Stimulated activated CD4-positive, alpha-beta T cell treated with anti-CD3 and anti-CD28 coated beads, TNF-alpha, amount 100 ng/mL, for 24 hours (primary cell): ENCODE results near the gene FGF1.

Source experiments
- DNase-seq, 3 experiments: peaks; one replicate each; pipeline ENCODE4 v3.0.0-alpha.2; 2020; ENCODE audit warnings: low read depth in 3 of 3

FGF1 gene

GRCh38 chr5:142612494-142613270 lies 73.2 kb downstream of the FGF1 start:
- no peak for DNase-seq

GRCh38 chr5:142611154-142611553 lies 74.7 kb downstream of the FGF1 start:
- DNase-seq = peak; percentile 40 to 72 (median 51)

- no peak for DNase-seq
Observed at GRCh38 chr5:142610176-142611001, 75.5 kb downstream of the FGF1 start.

GRCh38 chr5:142609142-142609541 lies 76.7 kb downstream of the FGF1 start:
- DNase-seq = no peak

GRCh38 chr5:142608081-142608480 lies 77.8 kb downstream of the FGF1 start:
- DNase-seq = no peak

- DNase-seq = no peak
Observed at GRCh38 chr5:142605611-142606010, 80.3 kb downstream of the FGF1 start.

GRCh38 chr5:142602720-142603245 lies 83.1 kb downstream of the FGF1 start:
- no peak for DNase-seq

- no peak for DNase-seq
Observed at GRCh38 chr5:142601432-142601831, 84.5 kb downstream of the FGF1 start.

GRCh38 chr5:142600611-142601358 lies 85.1 kb downstream of the FGF1 start:
- DNase-seq = no peak

- DNase-seq = no peak
Observed at GRCh38 chr5:142600092-142600491, 85.8 kb downstream of the FGF1 start.

- no peak for DNase-seq
Observed at GRCh38 chr5:142598338-142598700, 87.6 kb downstream of the FGF1 start.

- DNase-seq = peak in 1 of 3 experiments; percentile 17
Observed at GRCh38 chr5:142597546-142598337, 88.1 kb downstream of the FGF1 start.

- no peak for DNase-seq
Observed at GRCh38 chr5:142597025-142597424, 88.9 kb downstream of the FGF1 start.

- DNase-seq = no peak
Observed at GRCh38 chr5:142592365-142592764, 93.5 kb downstream of the FGF1 start.

- no peak for DNase-seq
Observed at GRCh38 chr5:142590451-142591231, 95.2 kb downstream of the FGF1 start.

GRCh38 chr5:142589720-142590119 lies 96.2 kb downstream of the FGF1 start:
- DNase-seq = no peak

GRCh38 chr5:142587354-142587965 lies 98.4 kb downstream of the FGF1 start:
- DNase-seq = no peak

GRCh38 chr5:142586552-142586951 lies 99.3 kb downstream of the FGF1 start:
- no peak for DNase-seq

- DNase-seq = no peak
Observed at GRCh38 chr5:142585451-142585850, 100.4 kb downstream of the FGF1 start.

- DNase-seq = no peak
Observed at GRCh38 chr5:142584891-142585290, 101.0 kb downstream of the FGF1 start.
